ENCODE results near the gene SEC16A.
A peak's percentile ranks its signal among the peaks of the same experiment; 100 is the strongest.

SEC16A gene

DNA sequence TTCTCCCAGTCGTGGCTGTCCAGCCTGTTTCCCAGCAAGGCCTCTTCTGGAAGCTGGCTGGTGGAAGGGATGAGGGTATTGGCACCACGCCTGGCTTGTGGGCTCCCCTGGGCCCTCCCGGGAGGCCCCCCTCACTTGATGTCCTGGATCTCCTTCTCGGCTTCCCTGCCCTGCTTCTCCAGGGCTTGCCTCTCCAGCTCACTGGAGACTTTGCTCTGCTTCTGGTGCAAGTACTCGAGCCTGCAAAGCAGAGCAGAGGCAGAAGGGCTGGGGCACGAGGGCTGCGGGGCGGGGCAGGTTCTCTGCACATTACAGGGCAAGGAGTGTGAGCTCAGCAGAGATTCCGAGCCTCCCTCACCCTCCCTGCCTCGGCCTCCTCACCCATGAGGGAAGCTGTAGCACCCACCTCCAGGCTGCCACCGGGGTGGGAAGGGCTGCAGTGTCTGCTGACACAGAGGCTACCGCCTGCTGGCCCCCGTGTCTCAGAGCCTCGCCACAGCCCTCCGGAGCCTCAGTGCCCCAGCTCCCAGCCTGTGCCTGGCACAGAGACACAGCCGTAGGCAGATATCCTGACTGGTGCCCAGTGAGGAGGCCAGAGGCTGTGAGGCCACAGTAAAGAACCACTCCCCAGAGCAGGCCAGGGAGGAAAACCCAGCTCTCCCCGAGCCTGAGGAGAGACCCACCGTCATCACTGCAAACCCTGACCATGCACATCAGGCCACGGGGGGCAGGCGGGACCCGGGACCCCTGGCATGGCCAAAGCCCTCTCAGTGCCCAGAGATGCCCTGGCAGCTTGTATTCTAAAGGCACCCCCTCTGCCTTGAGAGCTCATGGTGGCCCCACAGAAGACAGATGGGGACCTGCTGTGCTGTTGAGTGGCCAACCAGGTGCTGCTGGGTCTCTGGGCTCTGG, 90.0 kb downstream of the SEC16A start:
- no peak overlapping the region for H3K4me3 ChIP-seq (replicated peaks in 1 of 2; ENCODE audit: low read depth in 2 of 2, low read length in 2 of 2)
- TF ChIP-seq, protein P1, sequence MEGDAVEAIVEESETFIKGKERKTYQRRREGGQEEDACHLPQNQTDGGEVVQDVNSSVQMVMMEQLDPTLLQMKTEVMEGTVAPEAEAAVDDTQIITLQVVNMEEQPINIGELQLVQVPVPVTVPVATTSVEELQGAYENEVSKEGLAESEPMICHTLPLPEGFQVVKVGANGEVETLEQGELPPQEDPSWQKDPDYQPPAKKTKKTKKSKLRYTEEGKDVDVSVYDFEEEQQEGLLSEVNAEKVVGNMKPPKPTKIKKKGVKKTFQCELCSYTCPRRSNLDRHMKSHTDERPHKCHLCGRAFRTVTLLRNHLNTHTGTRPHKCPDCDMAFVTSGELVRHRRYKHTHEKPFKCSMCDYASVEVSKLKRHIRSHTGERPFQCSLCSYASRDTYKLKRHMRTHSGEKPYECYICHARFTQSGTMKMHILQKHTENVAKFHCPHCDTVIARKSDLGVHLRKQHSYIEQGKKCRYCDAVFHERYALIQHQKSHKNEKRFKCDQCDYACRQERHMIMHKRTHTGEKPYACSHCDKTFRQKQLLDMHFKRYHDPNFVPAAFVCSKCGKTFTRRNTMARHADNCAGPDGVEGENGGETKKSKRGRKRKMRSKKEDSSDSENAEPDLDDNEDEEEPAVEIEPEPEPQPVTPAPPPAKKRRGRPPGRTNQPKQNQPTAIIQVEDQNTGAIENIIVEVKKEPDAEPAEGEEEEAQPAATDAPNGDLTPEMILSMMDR (IDR thresholded peaks at IDR 0.05; ENCODE audit: low read depth, low read length) = no peak
- DNase-seq (ENCODE audit: low read depth in 2 of 2) = peak in 1 of 2 donors; percentile 17

DNA sequence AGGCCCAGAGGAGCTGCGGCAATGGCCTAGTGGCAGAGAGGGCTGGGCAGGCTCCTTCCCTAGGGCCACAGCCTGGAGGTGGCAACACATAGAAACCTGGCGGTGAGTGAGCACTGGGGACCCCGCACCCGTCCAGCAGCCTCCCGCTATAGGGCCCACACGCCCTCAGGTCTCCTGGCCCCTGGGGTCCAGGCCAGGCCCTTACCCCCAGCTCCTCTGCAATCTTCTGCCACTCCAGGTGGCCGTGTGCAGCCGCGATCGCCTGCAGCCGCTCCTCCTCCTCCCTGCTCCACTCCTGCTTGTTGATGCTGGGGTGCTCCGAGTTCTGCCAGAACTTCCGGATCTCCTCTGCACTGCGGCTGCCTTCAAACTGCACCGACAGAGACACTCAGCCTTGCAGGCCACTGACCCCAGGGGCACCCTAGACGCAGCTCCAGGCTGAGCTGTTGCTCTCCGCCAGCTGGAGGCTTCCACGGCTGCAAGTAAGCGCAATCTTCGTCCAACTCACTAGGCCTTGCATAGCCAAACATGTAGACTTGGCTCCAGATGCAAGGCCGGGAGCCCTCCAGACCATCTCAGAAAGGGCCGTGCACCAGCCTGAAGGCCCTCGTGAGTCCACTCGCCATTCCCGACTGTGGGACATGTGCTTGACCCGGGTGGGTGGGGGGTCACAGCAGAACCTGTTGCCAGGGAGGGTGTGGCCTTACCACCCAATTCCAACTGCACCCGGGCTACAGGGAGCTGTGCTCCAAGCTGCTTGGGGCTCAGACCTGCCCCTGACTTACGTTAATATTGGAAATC, 90.9 kb downstream of the SEC16A start:
- H3K4me3 ChIP-seq (replicated peaks in 1 of 2; ENCODE audit: low read depth in 2 of 2, low read length in 2 of 2) = no peak overlapping the region
- TF ChIP-seq, protein P1 (IDR thresholded peaks at IDR 0.05; ENCODE audit: low read depth, low read length) = no peak
- DNase-seq (ENCODE audit: low read depth in 2 of 2) = no peak

Measured in cardiac fibroblast (primary cell).